ENCODE results near the gene APOE. TPM values are rescaled to one million over a fixed set of nuclear protein-coding genes. Genes with fewer than 3 reads are reported as not detected.
A peak's percentile ranks its signal among the peaks of the same experiment; 100 is the strongest.

APOE gene
- total and polyA plus RNA-seq, 2 experiments from 2014 or later, result 1,133 to 1,438 TPM

DNA sequence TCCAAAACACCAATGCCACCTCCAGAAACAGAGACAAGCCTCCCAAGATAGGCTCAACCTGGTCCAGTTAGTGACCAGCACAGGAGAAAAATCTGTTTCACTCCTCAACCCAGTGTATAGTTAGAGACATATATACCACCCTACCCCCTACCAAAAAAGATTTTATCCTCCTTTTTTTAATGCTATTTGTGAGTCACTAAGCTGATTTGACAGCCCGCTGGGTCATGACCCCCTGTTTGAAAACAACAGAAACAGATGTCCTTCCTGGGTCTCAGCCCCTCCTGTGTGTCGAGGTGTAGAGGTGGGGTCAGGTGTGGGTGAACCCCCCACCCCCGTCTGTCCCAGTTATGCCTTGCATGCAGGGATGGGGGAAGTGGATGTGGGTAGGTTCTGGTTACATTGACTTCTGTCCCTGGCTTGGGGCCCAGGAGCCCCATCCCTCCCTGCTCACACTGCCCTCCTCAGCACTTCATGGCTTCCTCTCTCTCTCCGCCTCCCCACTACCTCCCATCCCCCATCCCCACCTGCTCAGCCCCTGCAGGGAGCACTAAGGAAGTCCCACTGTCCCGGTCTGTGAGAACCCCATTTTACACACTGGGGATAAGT is 28.6 kb upstream of the APOE start:
- H3K4me1 Mint-ChIP-seq, result peaks cover 40% of the 10 kb centered on the region
- TF ChIP-seq NANOG (IDR thresholded peaks at IDR 0.05; ENCODE audit: borderline replicate concordance), result no peak
- TF ChIP-seq, protein P1, sequence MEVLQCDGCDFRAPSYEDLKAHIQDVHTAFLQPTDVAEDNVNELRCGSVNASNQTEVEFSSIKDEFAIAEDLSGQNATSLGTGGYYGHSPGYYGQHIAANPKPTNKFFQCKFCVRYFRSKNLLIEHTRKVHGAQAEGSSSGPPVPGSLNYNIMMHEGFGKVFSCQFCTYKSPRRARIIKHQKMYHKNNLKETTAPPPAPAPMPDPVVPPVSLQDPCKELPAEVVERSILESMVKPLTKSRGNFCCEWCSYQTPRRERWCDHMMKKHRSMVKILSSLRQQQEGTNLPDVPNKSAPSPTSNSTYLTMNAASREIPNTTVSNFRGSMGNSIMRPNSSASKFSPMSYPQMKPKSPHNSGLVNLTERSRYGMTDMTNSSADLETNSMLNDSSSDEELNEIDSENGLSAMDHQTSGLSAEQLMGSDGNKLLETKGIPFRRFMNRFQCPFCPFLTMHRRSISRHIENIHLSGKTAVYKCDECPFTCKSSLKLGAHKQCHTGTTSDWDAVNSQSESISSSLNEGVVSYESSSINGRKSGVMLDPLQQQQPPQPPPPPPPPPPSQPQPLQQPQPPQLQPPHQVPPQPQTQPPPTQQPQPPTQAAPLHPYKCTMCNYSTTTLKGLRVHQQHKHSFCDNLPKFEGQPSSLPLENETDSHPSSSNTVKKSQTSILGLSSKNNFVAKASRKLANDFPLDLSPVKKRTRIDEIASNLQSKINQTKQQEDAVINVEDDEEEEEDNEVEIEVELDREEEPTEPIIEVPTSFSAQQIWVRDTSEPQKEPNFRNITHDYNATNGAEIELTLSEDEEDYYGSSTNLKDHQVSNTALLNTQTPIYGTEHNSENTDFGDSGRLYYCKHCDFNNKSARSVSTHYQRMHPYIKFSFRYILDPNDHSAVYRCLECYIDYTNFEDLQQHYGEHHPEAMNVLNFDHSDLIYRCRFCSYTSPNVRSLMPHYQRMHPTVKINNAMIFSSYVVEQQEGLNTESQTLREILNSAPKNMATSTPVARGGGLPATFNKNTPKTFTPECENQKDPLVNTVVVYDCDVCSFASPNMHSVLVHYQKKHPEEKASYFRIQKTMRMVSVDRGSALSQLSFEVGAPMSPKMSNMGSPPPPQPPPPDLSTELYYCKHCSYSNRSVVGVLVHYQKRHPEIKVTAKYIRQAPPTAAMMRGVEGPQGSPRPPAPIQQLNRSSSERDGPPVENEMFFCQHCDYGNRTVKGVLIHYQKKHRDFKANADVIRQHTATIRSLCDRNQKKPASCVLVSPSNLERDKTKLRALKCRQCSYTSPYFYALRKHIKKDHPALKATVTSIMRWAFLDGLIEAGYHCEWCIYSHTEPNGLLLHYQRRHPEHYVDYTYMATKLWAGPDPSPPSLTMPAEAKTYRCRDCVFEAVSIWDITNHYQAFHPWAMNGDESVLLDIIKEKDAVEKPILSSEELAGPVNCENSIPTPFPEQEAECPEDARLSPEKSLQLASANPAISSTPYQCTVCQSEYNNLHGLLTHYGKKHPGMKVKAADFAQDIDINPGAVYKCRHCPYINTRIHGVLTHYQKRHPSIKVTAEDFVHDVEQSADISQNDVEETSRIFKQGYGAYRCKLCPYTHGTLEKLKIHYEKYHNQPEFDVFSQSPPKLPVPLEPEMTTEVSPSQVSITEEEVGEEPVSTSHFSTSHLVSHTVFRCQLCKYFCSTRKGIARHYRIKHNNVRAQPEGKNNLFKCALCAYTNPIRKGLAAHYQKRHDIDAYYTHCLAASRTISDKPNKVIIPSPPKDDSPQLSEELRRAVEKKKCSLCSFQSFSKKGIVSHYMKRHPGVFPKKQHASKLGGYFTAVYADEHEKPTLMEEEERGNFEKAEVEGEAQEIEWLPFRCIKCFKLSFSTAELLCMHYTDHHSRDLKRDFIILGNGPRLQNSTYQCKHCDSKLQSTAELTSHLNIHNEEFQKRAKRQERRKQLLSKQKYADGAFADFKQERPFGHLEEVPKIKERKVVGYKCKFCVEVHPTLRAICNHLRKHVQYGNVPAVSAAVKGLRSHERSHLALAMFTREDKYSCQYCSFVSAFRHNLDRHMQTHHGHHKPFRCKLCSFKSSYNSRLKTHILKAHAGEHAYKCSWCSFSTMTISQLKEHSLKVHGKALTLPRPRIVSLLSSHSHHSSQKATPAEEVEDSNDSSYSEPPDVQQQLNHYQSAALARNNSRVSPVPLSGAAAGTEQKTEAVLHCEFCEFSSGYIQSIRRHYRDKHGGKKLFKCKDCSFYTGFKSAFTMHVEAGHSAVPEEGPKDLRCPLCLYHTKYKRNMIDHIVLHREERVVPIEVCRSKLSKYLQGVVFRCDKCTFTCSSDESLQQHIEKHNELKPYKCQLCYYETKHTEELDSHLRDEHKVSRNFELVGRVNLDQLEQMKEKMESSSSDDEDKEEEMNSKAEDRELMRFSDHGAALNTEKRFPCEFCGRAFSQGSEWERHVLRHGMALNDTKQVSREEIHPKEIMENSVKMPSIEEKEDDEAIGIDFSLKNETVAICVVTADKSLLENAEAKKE (CRISPR knock-in tag; IDR thresholded peaks at IDR 0.05), result no peak
- TF ChIP-seq, protein P2, sequence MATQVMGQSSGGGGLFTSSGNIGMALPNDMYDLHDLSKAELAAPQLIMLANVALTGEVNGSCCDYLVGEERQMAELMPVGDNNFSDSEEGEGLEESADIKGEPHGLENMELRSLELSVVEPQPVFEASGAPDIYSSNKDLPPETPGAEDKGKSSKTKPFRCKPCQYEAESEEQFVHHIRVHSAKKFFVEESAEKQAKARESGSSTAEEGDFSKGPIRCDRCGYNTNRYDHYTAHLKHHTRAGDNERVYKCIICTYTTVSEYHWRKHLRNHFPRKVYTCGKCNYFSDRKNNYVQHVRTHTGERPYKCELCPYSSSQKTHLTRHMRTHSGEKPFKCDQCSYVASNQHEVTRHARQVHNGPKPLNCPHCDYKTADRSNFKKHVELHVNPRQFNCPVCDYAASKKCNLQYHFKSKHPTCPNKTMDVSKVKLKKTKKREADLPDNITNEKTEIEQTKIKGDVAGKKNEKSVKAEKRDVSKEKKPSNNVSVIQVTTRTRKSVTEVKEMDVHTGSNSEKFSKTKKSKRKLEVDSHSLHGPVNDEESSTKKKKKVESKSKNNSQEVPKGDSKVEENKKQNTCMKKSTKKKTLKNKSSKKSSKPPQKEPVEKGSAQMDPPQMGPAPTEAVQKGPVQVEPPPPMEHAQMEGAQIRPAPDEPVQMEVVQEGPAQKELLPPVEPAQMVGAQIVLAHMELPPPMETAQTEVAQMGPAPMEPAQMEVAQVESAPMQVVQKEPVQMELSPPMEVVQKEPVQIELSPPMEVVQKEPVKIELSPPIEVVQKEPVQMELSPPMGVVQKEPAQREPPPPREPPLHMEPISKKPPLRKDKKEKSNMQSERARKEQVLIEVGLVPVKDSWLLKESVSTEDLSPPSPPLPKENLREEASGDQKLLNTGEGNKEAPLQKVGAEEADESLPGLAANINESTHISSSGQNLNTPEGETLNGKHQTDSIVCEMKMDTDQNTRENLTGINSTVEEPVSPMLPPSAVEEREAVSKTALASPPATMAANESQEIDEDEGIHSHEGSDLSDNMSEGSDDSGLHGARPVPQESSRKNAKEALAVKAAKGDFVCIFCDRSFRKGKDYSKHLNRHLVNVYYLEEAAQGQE (IDR thresholded peaks at IDR 0.05; ENCODE audit: unreplicated experiment), result no peak
- TF ChIP-seq POLR2AphosphoS5 (IDR thresholded peaks at IDR 0.05; ENCODE audit: low read depth), result no peak; the same call in none of the 2 replicates
- TF ChIP-seq, protein P3, sequence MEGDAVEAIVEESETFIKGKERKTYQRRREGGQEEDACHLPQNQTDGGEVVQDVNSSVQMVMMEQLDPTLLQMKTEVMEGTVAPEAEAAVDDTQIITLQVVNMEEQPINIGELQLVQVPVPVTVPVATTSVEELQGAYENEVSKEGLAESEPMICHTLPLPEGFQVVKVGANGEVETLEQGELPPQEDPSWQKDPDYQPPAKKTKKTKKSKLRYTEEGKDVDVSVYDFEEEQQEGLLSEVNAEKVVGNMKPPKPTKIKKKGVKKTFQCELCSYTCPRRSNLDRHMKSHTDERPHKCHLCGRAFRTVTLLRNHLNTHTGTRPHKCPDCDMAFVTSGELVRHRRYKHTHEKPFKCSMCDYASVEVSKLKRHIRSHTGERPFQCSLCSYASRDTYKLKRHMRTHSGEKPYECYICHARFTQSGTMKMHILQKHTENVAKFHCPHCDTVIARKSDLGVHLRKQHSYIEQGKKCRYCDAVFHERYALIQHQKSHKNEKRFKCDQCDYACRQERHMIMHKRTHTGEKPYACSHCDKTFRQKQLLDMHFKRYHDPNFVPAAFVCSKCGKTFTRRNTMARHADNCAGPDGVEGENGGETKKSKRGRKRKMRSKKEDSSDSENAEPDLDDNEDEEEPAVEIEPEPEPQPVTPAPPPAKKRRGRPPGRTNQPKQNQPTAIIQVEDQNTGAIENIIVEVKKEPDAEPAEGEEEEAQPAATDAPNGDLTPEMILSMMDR (conservative IDR thresholded peaks at IDR 0.05; ENCODE audit: low read depth in 2 of 2), result no peak
- no peak for TF ChIP-seq EZH2phosphoT487 (IDR thresholded peaks at IDR 0.05; ENCODE audit: unreplicated experiment)
- TF ChIP-seq CREB1 (CRISPR knock-in tag; IDR thresholded peaks at IDR 0.05; ENCODE audit: low read depth), result no peak
- no peak for TF ChIP-seq EZH2 (IDR thresholded peaks at IDR 0.05; ENCODE audit: low read depth, unreplicated experiment)
- TF ChIP-seq ZNF114 (CRISPR knock-in tag; IDR thresholded peaks at IDR 0.05), result no peak
- TF ChIP-seq, protein P4, sequence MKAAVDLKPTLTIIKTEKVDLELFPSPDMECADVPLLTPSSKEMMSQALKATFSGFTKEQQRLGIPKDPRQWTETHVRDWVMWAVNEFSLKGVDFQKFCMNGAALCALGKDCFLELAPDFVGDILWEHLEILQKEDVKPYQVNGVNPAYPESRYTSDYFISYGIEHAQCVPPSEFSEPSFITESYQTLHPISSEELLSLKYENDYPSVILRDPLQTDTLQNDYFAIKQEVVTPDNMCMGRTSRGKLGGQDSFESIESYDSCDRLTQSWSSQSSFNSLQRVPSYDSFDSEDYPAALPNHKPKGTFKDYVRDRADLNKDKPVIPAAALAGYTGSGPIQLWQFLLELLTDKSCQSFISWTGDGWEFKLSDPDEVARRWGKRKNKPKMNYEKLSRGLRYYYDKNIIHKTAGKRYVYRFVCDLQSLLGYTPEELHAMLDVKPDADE (IDR thresholded peaks at IDR 0.05), result no peak
- TF ChIP-seq ZNF331 (CRISPR knock-in tag; IDR thresholded peaks at IDR 0.05; ENCODE audit: low read depth), result no peak
- no peak for TF ChIP-seq JUNB (IDR thresholded peaks at IDR 0.05; ENCODE audit: unreplicated experiment)
- no peak for TF ChIP-seq STAT1 (IDR thresholded peaks at IDR 0.05; ENCODE audit: unreplicated experiment)

More for the DNA sequence above, 28.6 kb upstream of the APOE start:
- H3K27me3 ChIP-seq (ENCODE audit: insufficient read depth), result no peaks in the 10 kb centered on the region
- no peaks in the 10 kb centered on the region for H3K9me2 ChIP-seq (ENCODE audit: insufficient read depth)
- H2AFZ ChIP-seq, result no peak overlapping the region
- no peak overlapping the region for H3K4me3 ChIP-seq
- no peak for DNase-seq (ENCODE audit: low spot score)
- Mint-ChIP-seq H3K27me3 (ENCODE audit: insufficient read depth, low read depth, poor library complexity) (peaks cover 17% of the 10 kb centered on the region), H3K36me3 (ENCODE audit: low read depth) (peaks cover 63% of the 10 kb centered on the region), H3K4me3 (no peak overlapping the region), H3K27ac (0 out of 2 replicates have a peak overlapping the region, but pooled peaks have one; percentile 11), H3K9me3 (no peaks in the 10 kb centered on the region)
- peaks cover 37% of the 10 kb centered on the region for H3K4me1 ChIP-seq (ENCODE audit: insufficient read depth)
- ATAC-seq, result peak; percentile 22
- H4K20me1 ChIP-seq (replicated peaks; ENCODE audit: insufficient read depth), result peaks cover 12% of the 10 kb centered on the region
- no peaks in the 10 kb centered on the region for H3K79me2 ChIP-seq (replicated peaks; ENCODE audit: insufficient read depth)
- H3K27ac ChIP-seq (ENCODE audit: low read depth), result no peak overlapping the region
- H3F3A ChIP-seq (replicated peaks; ENCODE audit: low read depth), result peaks cover 19% of the 10 kb centered on the region; the same call in 1 of the 2 replicates
- 0 out of 2 replicates have a peak overlapping the region, but pooled peaks have one; percentile 51 for H3K4me2 ChIP-seq
- peaks cover 15% of the 10 kb centered on the region for H3K36me3 ChIP-seq (ENCODE audit: insufficient read depth)

Data from GM23338 (cell line).